WTC11 (cell line): ENCODE results near the gene PDE4B.

Source experiments
- AFF4 ChIP-seq: sonication (generic); formaldehyde crosslinking; IDR thresholded peaks from 2 replicates; pipeline ENCODE4 v1.8.1; 2023; ENCODE audit warnings: mild to moderate bottlenecking, missing genetic modification reagents, borderline replicate concordance
- ATF1 ChIP-seq: sonication (generic); formaldehyde crosslinking; IDR thresholded peaks from 2 replicates; pipeline ENCODE4 v1.8.1; 2023; ENCODE audit warnings: mild to moderate bottlenecking, moderate library complexity, missing genetic modification reagents
- CTCF ChIP-seq: fragments of 200-600 bp; IDR thresholded peaks from 2 replicates; pipeline ENCODE4 v1.8.0; 2022; ENCODE audit warnings: antibody characterized with exemption
- ELF4 ChIP-seq: sonication (generic); formaldehyde crosslinking; IDR thresholded peaks from 2 replicates; pipeline ENCODE4 v1.8.1; 2022; ENCODE audit warnings: low read depth, mild to moderate bottlenecking, moderate library complexity, missing genetic modification reagents
- EMX1 ChIP-seq: fragments of 250-450 bp; sonication (Bioruptor Pico); IDR thresholded peaks from 2 replicates; pipeline ENCODE4 v1.8.0; 2021; ENCODE audit warnings: mild to moderate bottlenecking
- ETV6 ChIP-seq: sonication (generic); formaldehyde crosslinking; IDR thresholded peaks from 2 replicates; pipeline ENCODE4 v1.8.1; 2022; ENCODE audit warnings: mild to moderate bottlenecking, missing genetic modification reagents
- IRF2 ChIP-seq: sonication (generic); formaldehyde crosslinking; IDR thresholded peaks from 2 replicates; pipeline ENCODE4 v1.8.0; 2022; ENCODE audit warnings: low read depth, missing genetic modification reagents, borderline replicate concordance
- SP1 ChIP-seq: sonication (generic); formaldehyde crosslinking; conservative IDR thresholded peaks from 2 replicates; pipeline ENCODE4 v1.8.1; 2022; ENCODE audit warnings: missing genetic modification reagents

GRCh38 chr1:65953170-65953569, 160.5 kb downstream of the PDE4B start:
- no peak for TF ChIP-seq SP1 (CRISPR knock-in tag)
- TF ChIP-seq IRF2: no peak
- TF ChIP-seq CTCF: no peak
- no peak for TF ChIP-seq EMX1 (CRISPR knock-in tag)
- TF ChIP-seq ATF1: no peak
- TF ChIP-seq ETV6 (CRISPR knock-in tag): no peak
- TF ChIP-seq ELF4 (CRISPR knock-in tag): no peak
- no peak for TF ChIP-seq AFF4 (CRISPR knock-in tag)
